Neural cell (in vitro differentiated cells): ENCODE results near the gene DDX51. TPM values are rescaled to one million over a fixed set of nuclear protein-coding genes. Genes with fewer than 3 reads are reported as not detected.

Experiments
- H2AFZ ChIP-seq: fragments of 200-600, 300-800 bp; sonication (generic), shearing (Covaris generic); 2 replicates; pipeline ENCODE4 v1.6.0; 2014; ENCODE audit warnings: low read depth, mild to moderate bottlenecking, antibody characterized with exemption, low read length, moderate library complexity
- H3F3A ChIP-seq: fragments of 200-600 bp; shearing (Covaris generic); 2 replicates; pipeline ENCODE4 v1.6.1; 2016; ENCODE audit warnings: mild to moderate bottlenecking, moderate library complexity, mixed read lengths, antibody characterized with exemption, low read length; ENCODE audit not compliant: insufficient read depth, poor library complexity, severe bottlenecking
- H3K27ac ChIP-seq: fragments of 200-600, 300-800 bp; sonication (generic), shearing (Covaris generic); 2 replicates; pipeline ENCODE4 v1.5.1; 2014; ENCODE audit warnings: mild to moderate bottlenecking, low read length, moderate library complexity
- H3K27me3 ChIP-seq: fragments of 300-800, 200-600 bp; sonication (generic), shearing (Covaris generic); 2 replicates; pipeline ENCODE4 v1.6.0; 2014; ENCODE audit warnings: mild to moderate bottlenecking, low read depth, low read length, moderate library complexity; ENCODE audit not compliant: insufficient read depth
- H3K36me3 ChIP-seq: fragments of 300-800, 200-600 bp; sonication (generic), shearing (Covaris generic); 2 replicates; pipeline ENCODE4 v1.5.1; 2014; ENCODE audit warnings: mild to moderate bottlenecking, antibody characterized with exemption, low read length, moderate library complexity; ENCODE audit not compliant: insufficient read depth
- H3K4me2 ChIP-seq: fragments of 300-800, 200-600 bp; sonication (generic), shearing (Covaris generic); 2 replicates; pipeline ENCODE4 v1.6.0; 2014; ENCODE audit warnings: mild to moderate bottlenecking, low read length
- H3K4me3 ChIP-seq: fragments of 300-800, 200-600 bp; sonication (generic), shearing (Covaris generic); 2 replicates; pipeline ENCODE4 v1.5.1; 2014; ENCODE audit warnings: mild to moderate bottlenecking, low read length, moderate library complexity
- H3K79me2 ChIP-seq: fragments of 200-600 bp; shearing (Covaris generic); replicated peaks from 2 replicates; pipeline ENCODE4 v1.6.0; 2014; ENCODE audit warnings: mild to moderate bottlenecking, low read length, moderate library complexity; ENCODE audit not compliant: insufficient read depth
- H3K9ac ChIP-seq: fragments of 300-800, 200-600 bp; sonication (generic), shearing (Covaris generic); 2 replicates; pipeline ENCODE4 v1.6.1; 2016; ENCODE audit warnings: mild to moderate bottlenecking, low read length, mixed read lengths
- H3K9me2 ChIP-seq: fragments of 200-600 bp; shearing (Covaris generic); 2 replicates; pipeline ENCODE4 v1.6.1; 2016; ENCODE audit warnings: mild to moderate bottlenecking, low read length, mixed read lengths; ENCODE audit not compliant: insufficient read depth
- H3K9me3 ChIP-seq: fragments of 200-600, 300-800 bp; sonication (generic), shearing (Covaris generic); 2 replicates; pipeline ENCODE4 v1.6.1; 2016; ENCODE audit warnings: mild to moderate bottlenecking, mixed run types, low read length, moderate library complexity, mixed read lengths
- H4K20me1 ChIP-seq: fragments of 200-600 bp; shearing (Covaris generic); 2 replicates; pipeline ENCODE4 v1.6.1; 2016; ENCODE audit warnings: mild to moderate bottlenecking, mixed run types; ENCODE audit not compliant: insufficient read depth
- EP300 ChIP-seq: fragments of 450-650 bp; conservative IDR thresholded peaks from 2 replicates; pipeline ENCODE4 v1.6.1; 2014; ENCODE audit warnings: antibody characterized with exemption, mild to moderate bottlenecking, moderate library complexity; ENCODE audit not compliant: poor library complexity, severe bottlenecking
- EZH2 ChIP-seq: fragments of 200-600, 300-800 bp; shearing (Covaris generic), sonication (generic); IDR thresholded peaks from 2 replicates; pipeline ENCODE4 v1.6.1; 2014; ENCODE audit warnings: antibody characterized with exemption, low read length, borderline replicate concordance, mild to moderate bottlenecking; ENCODE audit not compliant: insufficient read depth, poor library complexity, severe bottlenecking
- MXI1 ChIP-seq: fragments of 450-650 bp; conservative IDR thresholded peaks from 2 replicates; pipeline ENCODE4 v1.6.1; 2014; ENCODE audit warnings: antibody characterized with exemption, mild to moderate bottlenecking; ENCODE audit not compliant: poor library complexity, severe bottlenecking
- POLR2AphosphoS5 ChIP-seq: IDR thresholded peaks from 2 replicates; pipeline ENCODE4 v1.6.1; 2012
- RAD21 ChIP-seq: fragments of 450-650 bp; conservative IDR thresholded peaks from 2 replicates; pipeline ENCODE4 v1.6.1; 2014; ENCODE audit warnings: antibody characterized with exemption, mild to moderate bottlenecking, moderate library complexity
- SMC3 ChIP-seq: fragments of 450-650 bp; conservative IDR thresholded peaks from 2 replicates; pipeline ENCODE4 v1.6.1; 2014; ENCODE audit warnings: antibody characterized with exemption, mild to moderate bottlenecking, moderate library complexity; ENCODE audit not compliant: poor library complexity
- TAF1 ChIP-seq: IDR thresholded peaks from 2 replicates; pipeline ENCODE4 v1.6.1; 2012; ENCODE audit warnings: low read depth
- polyA plus RNA-seq: library from polyadenylated mRNA; depleted of rRNA; stranded (reverse); fragments of >200 nt; gene quantifications from 2 replicates; pipeline ENCODE4 v1.2.3, GENCODE V29; 2014
- TF ChIP-seq, protein P1 (sequence below): fragments of 450-650 bp; IDR thresholded peaks from 2 replicates; pipeline ENCODE4 v1.5.1; 2014; ENCODE audit warnings: antibody characterized with exemption, mild to moderate bottlenecking, moderate library complexity; ENCODE audit not compliant: poor library complexity, severe bottlenecking
- TF ChIP-seq, protein P2 (sequence below): IDR thresholded peaks from 2 replicates; pipeline ENCODE4 v1.6.1; 2012; ENCODE audit warnings: borderline replicate concordance

DDX51 gene
- polyA plus RNA-seq, 1 donor from 2014 or later = 17.6 TPM

DNA sequence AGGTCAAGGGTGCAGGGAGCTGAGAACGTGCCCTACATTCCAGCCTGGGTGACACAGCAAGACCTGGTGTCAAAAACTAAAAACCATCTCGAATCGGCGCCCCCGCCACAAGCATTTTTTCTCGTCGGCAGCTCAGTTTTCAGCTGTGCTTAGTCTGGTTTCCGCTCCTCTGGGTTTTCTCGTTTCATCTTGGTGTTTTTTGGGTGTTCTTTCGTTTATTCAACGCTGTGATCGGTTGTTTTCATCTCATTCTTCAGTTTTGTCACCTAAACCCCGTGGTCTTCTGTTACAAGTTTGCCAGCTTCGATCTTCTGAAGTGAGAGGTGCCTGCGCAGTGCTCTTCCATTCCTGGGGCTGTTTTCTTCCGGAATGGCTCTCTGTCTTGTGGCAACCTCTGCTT, 41.6 kb upstream of the DDX51 start:
- Histone ChIP-seq H3F3A (no peaks in the 10 kb centered on the region), H3K4me3 (no peak overlapping the region), H3K9ac (no peak overlapping the region), H3K27ac (no peak overlapping the region), H3K36me3 (no peaks in the 10 kb centered on the region), H4K20me1 (no peaks in the 10 kb centered on the region), H3K9me3 (no peaks in the 10 kb centered on the region), H3K79me2 (no peaks in the 10 kb centered on the region), H3K9me2 (no peaks in the 10 kb centered on the region), H3K27me3 (peaks cover 13% of the 10 kb centered on the region), H2AFZ (no peak overlapping the region), H3K4me2 (no peak overlapping the region)
- TF ChIP-seq TAF1 (no peak), EP300 (no peak), RAD21 (no peak), POLR2AphosphoS5 (no peak), EZH2 (no peak), SMC3 (no peak), MXI1 (no peak)
- TF ChIP-seq, protein P1, sequence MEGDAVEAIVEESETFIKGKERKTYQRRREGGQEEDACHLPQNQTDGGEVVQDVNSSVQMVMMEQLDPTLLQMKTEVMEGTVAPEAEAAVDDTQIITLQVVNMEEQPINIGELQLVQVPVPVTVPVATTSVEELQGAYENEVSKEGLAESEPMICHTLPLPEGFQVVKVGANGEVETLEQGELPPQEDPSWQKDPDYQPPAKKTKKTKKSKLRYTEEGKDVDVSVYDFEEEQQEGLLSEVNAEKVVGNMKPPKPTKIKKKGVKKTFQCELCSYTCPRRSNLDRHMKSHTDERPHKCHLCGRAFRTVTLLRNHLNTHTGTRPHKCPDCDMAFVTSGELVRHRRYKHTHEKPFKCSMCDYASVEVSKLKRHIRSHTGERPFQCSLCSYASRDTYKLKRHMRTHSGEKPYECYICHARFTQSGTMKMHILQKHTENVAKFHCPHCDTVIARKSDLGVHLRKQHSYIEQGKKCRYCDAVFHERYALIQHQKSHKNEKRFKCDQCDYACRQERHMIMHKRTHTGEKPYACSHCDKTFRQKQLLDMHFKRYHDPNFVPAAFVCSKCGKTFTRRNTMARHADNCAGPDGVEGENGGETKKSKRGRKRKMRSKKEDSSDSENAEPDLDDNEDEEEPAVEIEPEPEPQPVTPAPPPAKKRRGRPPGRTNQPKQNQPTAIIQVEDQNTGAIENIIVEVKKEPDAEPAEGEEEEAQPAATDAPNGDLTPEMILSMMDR = no peak
- TF ChIP-seq, protein P2, sequence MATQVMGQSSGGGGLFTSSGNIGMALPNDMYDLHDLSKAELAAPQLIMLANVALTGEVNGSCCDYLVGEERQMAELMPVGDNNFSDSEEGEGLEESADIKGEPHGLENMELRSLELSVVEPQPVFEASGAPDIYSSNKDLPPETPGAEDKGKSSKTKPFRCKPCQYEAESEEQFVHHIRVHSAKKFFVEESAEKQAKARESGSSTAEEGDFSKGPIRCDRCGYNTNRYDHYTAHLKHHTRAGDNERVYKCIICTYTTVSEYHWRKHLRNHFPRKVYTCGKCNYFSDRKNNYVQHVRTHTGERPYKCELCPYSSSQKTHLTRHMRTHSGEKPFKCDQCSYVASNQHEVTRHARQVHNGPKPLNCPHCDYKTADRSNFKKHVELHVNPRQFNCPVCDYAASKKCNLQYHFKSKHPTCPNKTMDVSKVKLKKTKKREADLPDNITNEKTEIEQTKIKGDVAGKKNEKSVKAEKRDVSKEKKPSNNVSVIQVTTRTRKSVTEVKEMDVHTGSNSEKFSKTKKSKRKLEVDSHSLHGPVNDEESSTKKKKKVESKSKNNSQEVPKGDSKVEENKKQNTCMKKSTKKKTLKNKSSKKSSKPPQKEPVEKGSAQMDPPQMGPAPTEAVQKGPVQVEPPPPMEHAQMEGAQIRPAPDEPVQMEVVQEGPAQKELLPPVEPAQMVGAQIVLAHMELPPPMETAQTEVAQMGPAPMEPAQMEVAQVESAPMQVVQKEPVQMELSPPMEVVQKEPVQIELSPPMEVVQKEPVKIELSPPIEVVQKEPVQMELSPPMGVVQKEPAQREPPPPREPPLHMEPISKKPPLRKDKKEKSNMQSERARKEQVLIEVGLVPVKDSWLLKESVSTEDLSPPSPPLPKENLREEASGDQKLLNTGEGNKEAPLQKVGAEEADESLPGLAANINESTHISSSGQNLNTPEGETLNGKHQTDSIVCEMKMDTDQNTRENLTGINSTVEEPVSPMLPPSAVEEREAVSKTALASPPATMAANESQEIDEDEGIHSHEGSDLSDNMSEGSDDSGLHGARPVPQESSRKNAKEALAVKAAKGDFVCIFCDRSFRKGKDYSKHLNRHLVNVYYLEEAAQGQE = no peak

DNA sequence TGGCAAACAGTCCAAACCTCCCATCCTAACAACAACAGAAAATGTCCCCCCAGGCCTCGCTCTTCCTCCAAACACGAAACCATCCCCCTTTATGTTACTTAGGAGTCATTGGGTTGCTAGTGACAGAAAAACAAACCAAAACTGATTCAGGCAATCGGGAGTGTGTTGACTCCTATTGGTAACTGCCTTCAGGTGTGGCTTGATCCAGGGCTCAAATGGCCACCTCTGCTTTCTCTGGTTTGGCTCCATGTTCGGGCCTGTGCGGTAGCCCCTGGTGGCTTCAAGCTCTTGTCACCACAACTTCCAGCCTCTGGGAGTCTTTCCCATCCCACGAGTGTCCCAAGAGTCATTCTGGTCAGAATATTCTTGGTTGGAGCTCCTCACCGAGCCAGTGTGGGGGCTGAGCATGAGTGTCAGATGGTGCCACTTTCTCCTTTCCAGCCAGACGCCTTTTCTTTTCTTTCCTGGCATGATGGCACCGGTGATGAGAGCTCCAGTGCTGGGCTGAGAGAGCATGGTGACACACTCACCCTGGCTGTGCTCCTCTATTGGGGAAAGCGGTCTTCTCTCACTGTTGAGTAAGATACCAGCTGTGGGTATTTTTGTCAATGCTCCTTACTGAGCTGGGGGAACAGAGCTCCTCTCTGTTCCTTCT, 38.7 kb upstream of the DDX51 start:
- H4K20me1 ChIP-seq = no peaks in the 10 kb centered on the region
- no peaks in the 10 kb centered on the region for H3K9me3 ChIP-seq
- H3K9me2 ChIP-seq = no peaks in the 10 kb centered on the region
- H3F3A ChIP-seq = no peaks in the 10 kb centered on the region
- TF ChIP-seq MXI1 (no peak), POLR2AphosphoS5 (no peak), EZH2 (no peak), SMC3 (no peak), EP300 (no peak), TAF1 (no peak), RAD21 (no peak)
- TF ChIP-seq, protein P2 = no peak
- TF ChIP-seq, protein P1 = no peak
- no peak overlapping the region for H2AFZ ChIP-seq
- no peaks in the 10 kb centered on the region for H3K36me3 ChIP-seq
- no peak overlapping the region for H3K9ac ChIP-seq
- H3K27me3 ChIP-seq = no peaks in the 10 kb centered on the region
- no peak overlapping the region for H3K4me3 ChIP-seq
- no peak overlapping the region for H3K4me2 ChIP-seq
- H3K79me2 ChIP-seq = no peaks in the 10 kb centered on the region
- H3K27ac ChIP-seq = no peak overlapping the region
